Kidney (tissue), 14 donors: Measurements from ENCODE around the gene PPRC1. TPM values are rescaled to one million over a fixed set of nuclear protein-coding genes. Genes with fewer than 3 reads are reported as not detected.

Experiments used
- DNase-seq, 5 donors: peaks; one replicate each; pipeline ENCODE4 v3.0.0-alpha.2; 2013 to 2020
- FAIRE-seq: peaks from 2 replicates; lab custom pipeline; 2012; peaks lifted over from hg19 to GRCh38; lab: Jason Lieb, UNC
- H3K27ac ChIP-seq, 2 donors: one replicate each; pipeline ENCODE4 v1.7.0; 2013; ENCODE audit warnings: low read depth in 2 of 2, low read length in 2 of 2, inconsistent platforms in 1 of 2
- H3K27me3 ChIP-seq: one replicate; pipeline ENCODE4 v1.7.1; 2013; ENCODE audit warnings: low read length, inconsistent platforms; ENCODE audit not compliant: control insufficient read depth, insufficient read depth
- H3K36me3 ChIP-seq, 3 donors: one replicate each; pipeline versions ENCODE4 v1.7.0 to v1.7.1; 2013; ENCODE audit warnings: low read length in 3 of 3, control low read depth in 1 of 3, inconsistent platforms in 1 of 3; ENCODE audit not compliant: insufficient read depth in 3 of 3, control insufficient read depth in 2 of 3
- H3K4me1 ChIP-seq, 3 donors: one replicate each; pipeline versions ENCODE4 v1.7.0 to v1.7.1; 2013; ENCODE audit warnings: low read length in 3 of 3, inconsistent platforms in 1 of 3, low read depth in 1 of 3; ENCODE audit not compliant: control insufficient read depth in 2 of 3, insufficient read depth in 2 of 3
- H3K4me3 ChIP-seq, 3 donors: one replicate each; pipeline versions ENCODE4 v1.7.0 to v1.8.1; 2013; ENCODE audit warnings: low read length in 3 of 3, control low read depth in 1 of 3, inconsistent platforms in 1 of 3
- H3K9ac ChIP-seq, 3 donors: one replicate each; pipeline versions ENCODE4 v1.7.0 to v1.7.1; 2013; ENCODE audit warnings: low read length in 3 of 3, control low read depth in 1 of 3, inconsistent platforms in 1 of 3
- H3K9me3 ChIP-seq, 3 donors: one replicate each; pipeline versions ENCODE4 v1.7.0 to v1.7.1; 2013; ENCODE audit warnings: low read length in 3 of 3, control low read depth in 1 of 3, inconsistent platforms in 1 of 3; ENCODE audit not compliant: control insufficient read depth in 2 of 3, insufficient read depth in 1 of 3
- intact Hi-C: fragments of 100-400 bp; cut with DNase I; formaldehyde crosslinking; loops from one replicate; pipeline ENCODE4 v1.11.1; 2022
- polyA plus RNA-seq: library from polyadenylated mRNA; stranded (reverse); fragments of 350-450 nt; fragmentation: Illumina TruSeq; extraction: RNeasy Lipid Tissue Mini Kit (QIAGEN cat#74804); gene quantifications from one replicate; pipeline ENCODE4 v1.2.3, GENCODE V29; 2014; ENCODE audit warnings: low read depth, low replicate concordance; ENCODE audit not compliant: insufficient read depth
- total RNA-seq: library from RNA; stranded (reverse); fragmentation: NEBNext Ultra II Directional; extraction: Animal tissue kit (Norgen Biotek cat#: 25700); gene quantifications from one replicate; pipeline ENCODE4 v1.2.1, GENCODE V29; 2021
- TF ChIP-seq, protein P1 (sequence below): IDR thresholded peaks from 3 replicates; pipeline ENCODE4 v1.5.1; 2012; ENCODE audit warnings: mild to moderate bottlenecking, moderate library complexity, borderline replicate concordance; ENCODE audit not compliant: insufficient read depth; ENCODE audit errors: extremely low read depth
- donor health status: control.
- donor health status: control.
- donor health status: control.
- donor health status: control.
- donor health status: control.
- donor health status: DM: yes; HTN: yes; CAD: no.
- donor health status: Normal renal cell carcinoma (clear cell type).

PPRC1 gene
- total and polyA plus RNA-seq, 2 donors from 2014 or later: 8.7 to 32.1 TPM

GRCh38 chr10:102115775-102116174 is 17.1 kb upstream of the PPRC1 start:
- H3K36me3 ChIP-seq: peaks cover 2 to 10% (median 5%) of the 10 kb centered on the region in 3 donors
- FAIRE-seq (no peak), DNase-seq (peak in 1 of 5 donors; percentile 44)
- H3K9me3 ChIP-seq: no peaks in the 10 kb centered on the region
- peak overlapping the region in 1 of 3 donors; percentile 73 for H3K9ac ChIP-seq
- TF ChIP-seq, protein P1, sequence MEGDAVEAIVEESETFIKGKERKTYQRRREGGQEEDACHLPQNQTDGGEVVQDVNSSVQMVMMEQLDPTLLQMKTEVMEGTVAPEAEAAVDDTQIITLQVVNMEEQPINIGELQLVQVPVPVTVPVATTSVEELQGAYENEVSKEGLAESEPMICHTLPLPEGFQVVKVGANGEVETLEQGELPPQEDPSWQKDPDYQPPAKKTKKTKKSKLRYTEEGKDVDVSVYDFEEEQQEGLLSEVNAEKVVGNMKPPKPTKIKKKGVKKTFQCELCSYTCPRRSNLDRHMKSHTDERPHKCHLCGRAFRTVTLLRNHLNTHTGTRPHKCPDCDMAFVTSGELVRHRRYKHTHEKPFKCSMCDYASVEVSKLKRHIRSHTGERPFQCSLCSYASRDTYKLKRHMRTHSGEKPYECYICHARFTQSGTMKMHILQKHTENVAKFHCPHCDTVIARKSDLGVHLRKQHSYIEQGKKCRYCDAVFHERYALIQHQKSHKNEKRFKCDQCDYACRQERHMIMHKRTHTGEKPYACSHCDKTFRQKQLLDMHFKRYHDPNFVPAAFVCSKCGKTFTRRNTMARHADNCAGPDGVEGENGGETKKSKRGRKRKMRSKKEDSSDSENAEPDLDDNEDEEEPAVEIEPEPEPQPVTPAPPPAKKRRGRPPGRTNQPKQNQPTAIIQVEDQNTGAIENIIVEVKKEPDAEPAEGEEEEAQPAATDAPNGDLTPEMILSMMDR: no peak
- intact Hi-C loops: no loop called here
- H3K27ac ChIP-seq: peak overlapping the region in 1 of 2 donors; percentile 67
- H3K27me3 ChIP-seq: no peaks in the 10 kb centered on the region
- peak overlapping the region in 1 of 3 donors; percentile 61 for H3K4me3 ChIP-seq
- H3K4me1 ChIP-seq: peaks cover 7 to 49% (median 38%) of the 10 kb centered on the region in 3 donors

- no peaks in the 10 kb centered on the region for H3K9me3 ChIP-seq
- TF ChIP-seq, protein P1: no peak
- H3K4me1 ChIP-seq: peaks cover 7 to 56% (median 45%) of the 10 kb centered on the region in 3 donors
- intact Hi-C loops: no loop called here
- H3K9ac ChIP-seq: peak overlapping the region in 1 of 3 donors; percentile 80
- H3K27me3 ChIP-seq: no peaks in the 10 kb centered on the region
- FAIRE-seq (no peak), DNase-seq (no peak)
- peaks cover 0 to 2% (median under 1%) of the 10 kb centered on the region in 3 donors for H3K36me3 ChIP-seq
- peak overlapping the region in 1 of 3 donors; percentile 88 for H3K4me3 ChIP-seq
- H3K27ac ChIP-seq: peak overlapping the region; percentile 32 to 63
Observed at GRCh38 chr10:102116656-102117055, 16.2 kb upstream of the PPRC1 start.

DNA sequence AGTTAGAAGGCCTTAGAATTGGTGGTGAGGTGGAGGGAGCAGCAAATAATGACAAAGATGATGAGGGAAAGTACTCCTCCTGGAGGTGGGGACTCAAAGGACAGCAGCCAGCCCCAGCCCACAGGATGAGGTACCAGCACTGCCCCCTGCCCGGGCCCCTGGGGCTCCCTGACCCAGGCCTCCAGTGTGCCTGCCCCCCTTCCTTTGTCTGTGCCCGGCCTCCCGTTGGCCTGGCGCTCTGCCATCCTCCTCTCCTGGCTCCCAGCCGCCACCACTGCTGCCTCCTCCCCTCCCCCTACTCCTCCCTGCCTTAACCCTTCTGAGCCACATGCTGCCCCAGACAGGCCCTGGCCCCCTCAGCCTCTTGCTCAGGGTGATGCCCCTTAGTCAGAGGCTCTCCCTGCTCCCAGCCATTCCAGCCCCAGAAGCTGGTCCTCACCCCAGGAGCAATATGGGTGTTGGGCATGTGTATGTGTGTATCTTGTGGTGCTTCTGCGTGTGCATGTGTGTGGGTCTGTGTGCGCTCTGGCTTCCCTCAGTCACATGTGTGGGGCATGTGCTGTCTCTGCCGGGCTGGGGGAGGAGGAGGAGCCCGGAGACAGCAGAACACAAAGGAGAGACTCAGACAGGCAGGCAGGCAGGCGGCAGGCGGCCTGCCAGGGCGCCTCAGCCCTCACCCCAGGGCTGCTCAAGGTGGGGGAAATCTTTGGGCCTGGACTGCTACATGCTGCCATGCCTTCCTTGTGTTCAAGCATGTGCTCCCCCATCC is 15.3 kb upstream of the PPRC1 start:
- H3K4me1 ChIP-seq: peaks cover 7 to 61% (median 49%) of the 10 kb centered on the region in 3 donors
- intact Hi-C loops: no loop called here

More for the DNA sequence above, 15.3 kb upstream of the PPRC1 start:
- peak overlapping the region; percentile 99 for H3K27ac ChIP-seq
- H3K36me3 ChIP-seq: no peaks in the 10 kb centered on the region
- no peaks in the 10 kb centered on the region for H3K27me3 ChIP-seq
- no peaks in the 10 kb centered on the region for H3K9me3 ChIP-seq
- TF ChIP-seq, protein P1: no peak
- peak; percentile 87 to 94 (median 92) for DNase-seq
- peak overlapping the region; percentile 48 to 88 (median 70) for H3K4me3 ChIP-seq
- FAIRE-seq: no peak
- H3K9ac ChIP-seq: peak overlapping the region in 2 of 3 donors; percentile 51 to 80
